ENCODE data around the gene CHRNA4. TPM values are rescaled to one million over a fixed set of nuclear protein-coding genes. Genes with fewer than 3 reads are reported as not detected.

CHRNA4 gene
- total and polyA plus RNA-seq, 2 donors (not counting 3 experiments of a cell fraction or from before 2014, with no cell fraction given) = not detected

DNA sequence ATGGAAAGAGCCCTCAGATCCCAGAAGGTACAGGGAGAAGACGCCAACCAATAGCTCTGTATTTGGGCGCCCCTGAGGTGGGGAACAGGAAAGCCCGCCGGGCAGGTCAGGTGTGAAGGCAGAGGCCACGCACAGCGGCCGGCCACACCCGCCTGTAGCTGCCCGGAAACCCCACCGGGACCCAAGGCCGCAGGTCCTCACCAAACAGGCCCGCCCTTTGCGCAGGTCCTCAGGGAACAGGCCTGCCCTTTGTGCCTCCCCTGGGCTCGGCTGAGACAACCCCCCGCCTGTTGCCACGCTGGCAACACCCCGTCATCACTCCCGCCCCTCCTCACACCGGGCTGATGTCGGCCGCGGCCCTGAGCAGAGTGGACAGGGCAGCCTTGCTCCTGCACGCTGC is 44.9 kb upstream of the CHRNA4 start:
- BruUV-seq (replicated peaks) = no TSS peak
- Histone ChIP-seq H3K27me3 (ENCODE audit: control insufficient read depth in 2 of 2, insufficient read depth in 2 of 2, low read length in 2 of 2) (no peaks in the 10 kb centered on the region), H3K4me1 (ENCODE audit: control insufficient read depth, extremely low read depth, insufficient read depth, low read length) (no peaks in the 10 kb centered on the region), H3K9ac (replicated peaks; ENCODE audit: extremely low read depth, insufficient read depth, low read length) (no peak overlapping the region), H3K36me3 (ENCODE audit: control insufficient read depth in 2 of 2, extremely low read depth in 1 of 2, insufficient read depth in 2 of 2, low read length in 2 of 2) (no peaks in the 10 kb centered on the region), H2AFZ (ENCODE audit: low read depth, low read length) (no peak overlapping the region), H4K20me1 (replicated peaks; ENCODE audit: control insufficient read depth, extremely low read depth, insufficient read depth, low read length) (no peaks in the 10 kb centered on the region), H3K4me2 (ENCODE audit: insufficient read depth, low read length) (no peak overlapping the region), H3K9me3 (replicated peaks; ENCODE audit: control insufficient read depth, insufficient read depth, low read length) (no peaks in the 10 kb centered on the region), H3K9me1 (replicated peaks; ENCODE audit: control insufficient read depth, extremely low read depth, insufficient read depth, low read length) (no peaks in the 10 kb centered on the region), H3K27ac (ENCODE audit: insufficient read depth, low read depth, low read length) (no peak overlapping the region), H3K4me3 (replicated peaks in 1 of 3; ENCODE audit: insufficient read depth in 1 of 3, low read depth in 1 of 3, low read length in 3 of 3) (no peak overlapping the region), H3K79me2 (ENCODE audit: control insufficient read depth, insufficient read depth, low read length) (no peaks in the 10 kb centered on the region)
- ChIA-PET POLR2A (no interaction called here), CTCF (no interaction called here)
- intact Hi-C loops (cut with micrococcal nuclease) = no loop called here
- no peak for FAIRE-seq
- TF ChIP-seq JUN (IDR thresholded peaks at IDR 0.05; ENCODE audit: borderline replicate concordance, insufficient read depth, insufficient read length, low read depth) (no peak), MYC (IDR thresholded peaks at IDR 0.05; ENCODE audit: low read depth, low read length) (no peak), POLR2AphosphoS5 (IDR thresholded peaks at IDR 0.05; ENCODE audit: insufficient read depth, low read depth, low read length) (no peak), FOS (IDR thresholded peaks at IDR 0.05; ENCODE audit: borderline replicate concordance, insufficient read depth, low read length) (no peak), POLR2A (IDR thresholded peaks at IDR 0.05; ENCODE audit: low read depth, low read length) (no peak), EZH2 (IDR thresholded peaks at IDR 0.05; ENCODE audit: borderline replicate concordance, low read depth, low read length, severe bottlenecking) (no peak), GATA2 (IDR thresholded peaks at IDR 0.05; ENCODE audit: insufficient read depth, insufficient read length, low read depth, low read length) (no peak)
- TF ChIP-seq, protein P1, sequence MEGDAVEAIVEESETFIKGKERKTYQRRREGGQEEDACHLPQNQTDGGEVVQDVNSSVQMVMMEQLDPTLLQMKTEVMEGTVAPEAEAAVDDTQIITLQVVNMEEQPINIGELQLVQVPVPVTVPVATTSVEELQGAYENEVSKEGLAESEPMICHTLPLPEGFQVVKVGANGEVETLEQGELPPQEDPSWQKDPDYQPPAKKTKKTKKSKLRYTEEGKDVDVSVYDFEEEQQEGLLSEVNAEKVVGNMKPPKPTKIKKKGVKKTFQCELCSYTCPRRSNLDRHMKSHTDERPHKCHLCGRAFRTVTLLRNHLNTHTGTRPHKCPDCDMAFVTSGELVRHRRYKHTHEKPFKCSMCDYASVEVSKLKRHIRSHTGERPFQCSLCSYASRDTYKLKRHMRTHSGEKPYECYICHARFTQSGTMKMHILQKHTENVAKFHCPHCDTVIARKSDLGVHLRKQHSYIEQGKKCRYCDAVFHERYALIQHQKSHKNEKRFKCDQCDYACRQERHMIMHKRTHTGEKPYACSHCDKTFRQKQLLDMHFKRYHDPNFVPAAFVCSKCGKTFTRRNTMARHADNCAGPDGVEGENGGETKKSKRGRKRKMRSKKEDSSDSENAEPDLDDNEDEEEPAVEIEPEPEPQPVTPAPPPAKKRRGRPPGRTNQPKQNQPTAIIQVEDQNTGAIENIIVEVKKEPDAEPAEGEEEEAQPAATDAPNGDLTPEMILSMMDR (IDR thresholded peaks at IDR 0.05; ENCODE audit: extremely low read depth in 1 of 2, insufficient read depth in 1 of 2, low read depth in 1 of 2, low read length in 2 of 2) = no peak
- TF ChIP-seq, protein P2, sequence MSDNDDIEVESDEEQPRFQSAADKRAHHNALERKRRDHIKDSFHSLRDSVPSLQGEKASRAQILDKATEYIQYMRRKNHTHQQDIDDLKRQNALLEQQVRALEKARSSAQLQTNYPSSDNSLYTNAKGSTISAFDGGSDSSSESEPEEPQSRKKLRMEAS (IDR thresholded peaks at IDR 0.05; ENCODE audit: insufficient read depth, insufficient read length) = no peak
- DNase-seq (ENCODE audit: low read depth, low spot score) = no peak
- dilution Hi-C loops (cut with MboI; ENCODE audit: extremely low pct_ligation_motif_present, low sequenced_read_pairs) = no loop called here

All from endothelial cell of umbilical vein (primary cell).